Esophagus muscularis mucosa (tissue), 4 donors: ENCODE measurements around the gene DIDO1.

Source experiments
- CTCF ChIP-seq, 3 experiments: fragments of 200-600 bp in 2 of 3; fragments of 450-650 bp in 1 of 3; sonication (generic) in 2 of 3; IDR thresholded peaks; one replicate each; pipeline ENCODE4 v1.5.1; 2017 to 2019; ENCODE audit warnings: antibody characterized with exemption in 3 of 3, mild to moderate bottlenecking in 2 of 3, moderate library complexity in 1 of 3
- EP300 ChIP-seq: sonication (generic); formaldehyde crosslinking; IDR thresholded peaks from one replicate; pipeline ENCODE4 v1.6.1; 2017; ENCODE audit warnings: antibody characterized with exemption
- POLR2A ChIP-seq: fragments of 450-650 bp; IDR thresholded peaks from one replicate; pipeline ENCODE4 v1.6.1; 2017; ENCODE audit warnings: antibody characterized with exemption, moderate library complexity, mild to moderate bottlenecking, low read depth

- TF ChIP-seq CTCF (IDR thresholded peaks at IDR 0.05) (no peak), POLR2A (no peak), EP300 (no peak)
These were observed 32.0 kb downstream of the DIDO1 start for GRCh38 chr20:62894261-62894660.
